GM21528 (cell line): Measurements from ENCODE around the gene ZC2HC1B.

ENCODE experiments used
- ATAC-seq: cut with Tn5 transposase; IDR thresholded peaks from one replicate; pipeline ENCODE4 v1.9.1; 2021; ENCODE audit warnings: mild to moderate bottlenecking, moderate library complexity; ENCODE audit not compliant: unreplicated experiment, low FRiP score

ZC2HC1B gene

GRCh38 chr6:143959927-143960326, 95.7 kb downstream of the ZC2HC1B start:
- no peak for ATAC-seq

- ATAC-seq: no peak
Measured at GRCh38 chr6:143961066-143961465, 96.8 kb downstream of the ZC2HC1B start.

- no peak for ATAC-seq
Measured at GRCh38 chr6:143961886-143962878, 97.9 kb downstream of the ZC2HC1B start.

GRCh38 chr6:143963158-143963919, 99.1 kb downstream of the ZC2HC1B start:
- no peak for ATAC-seq

GRCh38 chr6:143964674-143965081, 100.4 kb downstream of the ZC2HC1B start:
- ATAC-seq: no peak

- ATAC-seq: no peak
Measured at GRCh38 chr6:143965503-143966171, 101.4 kb downstream of the ZC2HC1B start.

- no peak for ATAC-seq
Measured at GRCh38 chr6:143966312-143966711, 102.0 kb downstream of the ZC2HC1B start.

- no peak for ATAC-seq
Measured at GRCh38 chr6:143967706-143968376, 103.6 kb downstream of the ZC2HC1B start.

- no peak for ATAC-seq
Measured at GRCh38 chr6:143969077-143969476, 104.8 kb downstream of the ZC2HC1B start.

GRCh38 chr6:143970456-143971218, 106.4 kb downstream of the ZC2HC1B start:
- no peak for ATAC-seq

- ATAC-seq: no peak
Measured at GRCh38 chr6:143971482-143972205, 107.4 kb downstream of the ZC2HC1B start.

- ATAC-seq: no peak
Measured at GRCh38 chr6:143973097-143973966, 109.1 kb downstream of the ZC2HC1B start.

GRCh38 chr6:143974089-143974488, 109.8 kb downstream of the ZC2HC1B start:
- no peak for ATAC-seq

GRCh38 chr6:143976806-143977349, 112.6 kb downstream of the ZC2HC1B start:
- no peak for ATAC-seq

GRCh38 chr6:143980921-143981320, 116.6 kb downstream of the ZC2HC1B start:
- no peak for ATAC-seq

GRCh38 chr6:143982968-143983367, 118.7 kb downstream of the ZC2HC1B start:
- ATAC-seq: no peak

- no peak for ATAC-seq
Measured at GRCh38 chr6:143984666-143985065, 120.4 kb downstream of the ZC2HC1B start.
